Left lobe of liver (tissue), 2 donors: ENCODE results near the gene UCMA. TPM values are rescaled to one million over a fixed set of nuclear protein-coding genes. Genes with fewer than 3 reads are reported as not detected.
"Not testable (repeated sequence)": the region's sequence is repeated elsewhere in the genome, so short reads cannot be mapped to it uniquely, and the experiment has no call there.

Experiments used
- ATAC-seq: fragments of 200-7000 bp; cut with Tn5 transposase; one replicate; pipeline ENCODE4 v1.9.1; 2020; ENCODE audit warnings: mild to moderate bottlenecking, moderate library complexity
- DNase-seq: peaks from one replicate; pipeline ENCODE4 v3.0.0-alpha.2; 2020; ENCODE audit warnings: low spot score
- total RNA-seq: library from RNA; stranded (reverse); gene quantifications from one replicate; pipeline ENCODE4 v1.2.1, GENCODE V29; 2021
- donor health status: DM: no; HTN: no; CAD: no; lungs with moderate emphysema.
- donor health status: DM: no; HTN: yes; CAD: no.

UCMA gene
- total RNA-seq, 1 donor from 2014 or later, result not detected

GRCh38 chr10:13234736-13235135 lies 562 bp upstream of the UCMA start:
- not testable (repeated sequence) for ATAC-seq, DNase-seq

GRCh38 chr10:13233358-13233757 lies 816 bp downstream of the UCMA start:
- no peak for ATAC-seq
- DNase-seq, result no peak

GRCh38 chr10:13231808-13232207 lies 2.4 kb downstream of the UCMA start:
- ATAC-seq, result no peak
- no peak for DNase-seq

- ATAC-seq, result no peak
- DNase-seq, result no peak
Measured at GRCh38 chr10:13231190-13231589, 3.0 kb downstream of the UCMA start.

DNA sequence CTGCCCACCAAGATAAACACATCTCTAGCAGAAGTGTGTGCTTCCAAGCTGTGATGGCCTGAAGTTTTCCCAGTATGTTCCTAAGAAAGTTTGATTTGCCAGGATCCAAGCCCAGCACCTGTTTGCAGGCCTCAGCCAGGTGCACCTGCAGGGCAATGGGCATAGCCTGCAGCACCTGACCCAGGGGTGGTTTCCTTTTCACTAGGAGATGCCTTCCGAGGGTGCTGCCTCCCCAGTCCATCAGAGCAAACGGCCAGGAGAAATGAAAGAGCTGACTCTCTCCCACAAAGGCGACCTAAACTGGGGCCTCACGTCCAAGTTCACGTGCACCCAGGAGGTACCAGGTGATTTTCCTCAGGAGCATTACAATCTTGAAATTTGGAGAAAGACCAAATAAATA lies 7.1 kb downstream of the UCMA start:
- ATAC-seq (no peak), DNase-seq (no peak)

- DNase-seq, result no peak
Measured at GRCh38 chr10:13225601-13226000, 8.6 kb downstream of the UCMA start.

DNA sequence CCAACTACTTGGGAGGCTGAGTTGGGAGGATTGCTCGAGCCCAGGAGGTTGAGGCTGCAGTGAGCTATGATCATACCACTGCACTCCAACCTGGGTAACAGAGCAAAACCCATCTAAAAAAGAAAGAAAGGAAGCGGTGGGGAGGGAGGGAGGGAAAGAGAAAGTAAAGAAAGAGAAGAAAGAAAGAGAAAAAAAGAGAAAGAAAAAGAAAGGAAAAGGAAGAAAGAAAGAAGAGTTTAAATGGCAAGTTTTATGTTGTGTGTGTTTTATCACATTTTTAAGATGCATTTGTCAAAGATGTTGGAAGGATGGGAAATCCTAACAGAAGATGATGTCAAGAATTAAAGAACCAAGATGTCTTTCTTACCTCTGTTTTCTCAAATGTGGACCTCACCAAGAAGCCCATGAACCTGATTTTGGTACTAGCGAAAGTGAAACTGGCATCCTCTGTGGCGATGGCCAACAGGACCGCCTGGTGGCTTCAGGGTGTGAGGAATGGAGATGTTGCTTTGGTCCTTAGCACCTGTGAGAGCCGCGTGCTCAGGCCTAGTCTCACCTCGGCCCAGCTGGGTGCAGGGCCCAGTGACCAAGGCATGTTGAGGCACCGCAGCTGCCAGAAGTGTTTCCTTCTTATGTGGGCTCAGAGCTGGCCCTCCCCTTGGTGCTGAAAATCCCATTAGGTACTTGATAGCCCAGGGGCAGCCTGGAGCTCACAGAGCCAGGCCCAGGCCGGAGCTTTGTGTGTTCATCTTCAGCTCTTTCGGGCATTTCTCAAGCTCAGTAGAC lies 9.8 kb downstream of the UCMA start:
- DNase-seq (no peak), ATAC-seq (no peak)

More at GRCh38 chr10:13225601-13226000, 8.6 kb downstream of the UCMA start:
- no peak for ATAC-seq

GRCh38 chr10:13223241-13223640 lies 10.9 kb downstream of the UCMA start:
- DNase-seq, result no peak
- ATAC-seq, result no peak

GRCh38 chr10:13222566-13222965 lies 11.6 kb downstream of the UCMA start:
- DNase-seq, result no peak
- no peak for ATAC-seq

DNA sequence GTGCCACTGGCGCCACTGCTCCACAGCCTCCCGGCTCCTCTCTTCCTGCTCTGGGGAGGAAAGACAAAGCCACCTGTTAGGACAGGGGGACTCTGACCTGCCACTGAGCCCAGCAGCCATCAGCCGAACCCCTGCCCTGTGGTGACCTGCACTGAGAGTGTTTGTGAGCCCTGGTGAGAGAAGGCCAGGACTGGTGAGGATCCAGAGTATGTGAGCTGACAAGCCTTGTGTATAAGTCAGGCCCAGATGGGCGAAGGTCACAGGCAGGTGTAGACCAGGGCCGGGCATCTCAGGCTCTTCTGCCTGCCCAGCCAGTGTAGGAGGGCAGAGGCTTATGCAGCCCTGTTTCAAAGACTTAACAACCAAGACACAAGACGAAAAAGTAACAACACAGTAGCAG lies 12.0 kb downstream of the UCMA start:
- ATAC-seq (peak; percentile 14), DNase-seq (no peak)

GRCh38 chr10:13221572-13221971 lies 12.6 kb downstream of the UCMA start:
- no peak for ATAC-seq
- no peak for DNase-seq

DNA sequence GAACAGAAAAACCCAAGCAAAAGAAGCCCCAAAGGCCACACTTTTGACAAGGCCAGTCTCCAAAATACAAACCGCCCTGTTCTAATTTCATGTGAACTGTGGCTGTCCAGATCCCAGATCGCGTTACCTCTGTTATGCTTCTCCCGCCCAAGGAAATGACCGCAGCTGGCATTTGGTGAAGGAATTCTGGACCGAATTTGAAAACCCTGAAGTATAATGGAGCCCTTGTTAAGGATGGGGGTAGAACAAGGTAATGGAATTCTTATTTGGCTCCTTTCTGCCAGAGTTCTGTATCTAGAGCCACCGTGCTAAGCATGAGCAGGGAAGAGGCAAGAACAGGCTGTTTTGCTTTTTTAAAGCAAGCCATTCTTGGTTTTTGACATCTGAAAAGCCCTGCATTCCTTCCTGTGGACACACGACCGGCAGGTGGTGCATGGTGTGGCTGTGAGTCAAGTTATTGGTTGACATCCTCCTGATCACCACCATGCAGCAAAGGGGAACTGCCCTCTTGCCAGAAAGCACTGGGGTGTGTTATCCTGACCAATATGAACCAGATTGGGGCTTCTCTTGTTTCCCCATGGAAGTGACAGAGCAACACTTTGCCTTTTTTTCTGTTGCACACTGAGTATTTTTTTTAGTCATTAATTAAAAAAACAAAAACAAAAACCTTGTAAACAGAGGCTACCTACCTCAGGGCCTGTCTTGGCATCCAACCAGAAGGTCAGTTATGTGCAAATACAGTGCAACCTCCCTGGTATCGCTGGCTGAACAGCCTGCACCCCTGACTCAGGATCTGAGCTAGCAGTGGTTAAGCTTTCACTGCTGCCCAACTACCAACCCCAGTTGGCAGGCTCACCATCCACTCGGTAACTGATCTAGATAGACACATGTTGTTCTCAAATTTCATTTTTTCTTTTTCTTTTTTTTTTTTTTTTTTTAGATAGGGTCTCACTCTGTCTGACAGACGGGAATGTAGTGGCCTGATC lies 14.2 kb downstream of the UCMA start:
- peak; percentile 64 for DNase-seq
- ATAC-seq, result peak; percentile 95

GRCh38 chr10:13218878-13219277 lies 15.3 kb downstream of the UCMA start:
- no peak for ATAC-seq
- DNase-seq, result no peak

GRCh38 chr10:13213163-13213562 lies 21.0 kb downstream of the UCMA start:
- no peak for ATAC-seq
- DNase-seq, result no peak

- ATAC-seq, result peak; percentile 56
Measured at GRCh38 chr10:13206546-13207443, 27.4 kb downstream of the UCMA start.

GRCh38 chr10:13206091-13206490 lies 28.1 kb downstream of the UCMA start:
- no peak for ATAC-seq
- no peak for DNase-seq

More at GRCh38 chr10:13206546-13207443, 27.4 kb downstream of the UCMA start:
- no peak for DNase-seq

- no peak for DNase-seq
- no peak for ATAC-seq
Measured at GRCh38 chr10:13201132-13201531, 33.0 kb downstream of the UCMA start.

GRCh38 chr10:13195016-13195415 lies 39.2 kb downstream of the UCMA start:
- DNase-seq, result no peak
- ATAC-seq, result no peak

DNA sequence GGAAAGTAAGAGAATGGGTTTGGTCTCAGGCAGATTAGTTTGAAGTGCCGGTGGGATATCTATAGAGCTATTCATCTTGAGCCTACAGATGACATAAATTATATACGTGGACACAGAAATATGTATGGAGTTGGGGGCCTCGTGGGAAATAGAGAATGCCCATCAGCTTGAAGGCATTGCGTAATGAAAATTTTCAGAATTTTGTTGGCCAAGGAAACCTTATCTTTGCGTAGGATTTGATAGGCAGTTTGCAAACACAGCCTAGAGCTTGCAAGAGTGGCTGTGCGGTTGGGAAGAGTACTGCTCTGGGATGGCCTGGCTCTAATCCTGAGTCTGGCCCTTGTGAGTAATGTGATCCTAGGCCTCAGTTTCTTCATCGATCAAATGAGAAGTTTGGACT lies 40.5 kb downstream of the UCMA start:
- no peak for ATAC-seq

DNA sequence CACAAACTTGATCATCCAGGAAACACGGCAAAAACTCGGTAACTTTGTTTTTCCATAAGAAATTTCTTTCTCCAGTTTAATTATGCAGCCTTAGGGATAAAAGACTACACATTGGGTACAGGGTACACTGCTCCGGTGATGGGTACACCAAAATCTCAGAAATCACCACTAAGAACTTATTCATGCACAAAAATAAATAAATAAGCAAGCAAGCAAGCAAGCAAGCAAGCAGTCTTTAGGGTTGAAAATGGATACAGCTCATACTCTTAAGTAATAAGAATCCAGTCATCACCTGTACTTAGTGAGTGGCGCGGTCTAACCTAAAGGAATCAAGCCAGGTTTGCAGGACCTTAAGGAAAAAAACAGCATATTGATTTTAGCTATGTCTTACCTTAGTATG lies 42.8 kb downstream of the UCMA start:
- no peak for DNase-seq
- ATAC-seq, result no peak

More for the DNA sequence above, 40.5 kb downstream of the UCMA start:
- DNase-seq, result no peak

- no peak for ATAC-seq
- DNase-seq, result no peak
Measured at GRCh38 chr10:13190816-13191215, 43.4 kb downstream of the UCMA start.
